Measurements from ENCODE around the gene SLC13A4. TPM values are rescaled to one million over a fixed set of nuclear protein-coding genes. Genes with fewer than 3 reads are reported as not detected.

Gene SLC13A4
- total RNA-seq, 1 donor from 2014 or later, result not detected

- no peaks in the 10 kb centered on the region for H3K9me3 Mint-ChIP-seq
- no peak overlapping the region for H3K4me3 Mint-ChIP-seq (ENCODE audit: low read depth)
- DNase-seq (ENCODE audit: low spot score), result no peak
- no peak overlapping the region for H3K27ac Mint-ChIP-seq
- intact Hi-C loops (cut with micrococcal nuclease), result no loop called here
- H3K27me3 Mint-ChIP-seq (ENCODE audit: low read depth), result no peaks in the 10 kb centered on the region
- H3K4me1 Mint-ChIP-seq (ENCODE audit: low read depth), result no peaks in the 10 kb centered on the region
- H3K36me3 Mint-ChIP-seq (ENCODE audit: low read depth), result peaks cover 74% of the 10 kb centered on the region
These were observed 93.7 kb downstream of the SLC13A4 start for GRCh38 chr7:135634191-135634878.

Other genes starting within 250 kb of the SLC13A4 start
- gene CNOT4, start 218.1 kb downstream of the SLC13A4 start, total RNA-seq, result 19.3 and 24.0 TPM in 2 replicates
- 119 and 127 TPM in 2 replicates for gene NUP205, start 170.3 kb downstream of the SLC13A4 start, total RNA-seq
- 24.3 and 25.1 TPM in 2 replicates for gene STMP1, start 65.7 kb downstream of the SLC13A4 start, total RNA-seq
- not detected in 2 replicates for gene FAM180A, start 20.6 kb upstream of the SLC13A4 start, total RNA-seq
- gene MTPN, start 249.2 kb upstream of the SLC13A4 start, total RNA-seq, result 113 and 118 TPM in 2 replicates